ENCODE data around the gene DMD. TPM values are rescaled to one million over a fixed set of nuclear protein-coding genes. Genes with fewer than 3 reads are reported as not detected.

DMD gene
- polyA plus RNA-seq, 3 donors = 8.0 to 13.2 (median 11.5) TPM

DNA sequence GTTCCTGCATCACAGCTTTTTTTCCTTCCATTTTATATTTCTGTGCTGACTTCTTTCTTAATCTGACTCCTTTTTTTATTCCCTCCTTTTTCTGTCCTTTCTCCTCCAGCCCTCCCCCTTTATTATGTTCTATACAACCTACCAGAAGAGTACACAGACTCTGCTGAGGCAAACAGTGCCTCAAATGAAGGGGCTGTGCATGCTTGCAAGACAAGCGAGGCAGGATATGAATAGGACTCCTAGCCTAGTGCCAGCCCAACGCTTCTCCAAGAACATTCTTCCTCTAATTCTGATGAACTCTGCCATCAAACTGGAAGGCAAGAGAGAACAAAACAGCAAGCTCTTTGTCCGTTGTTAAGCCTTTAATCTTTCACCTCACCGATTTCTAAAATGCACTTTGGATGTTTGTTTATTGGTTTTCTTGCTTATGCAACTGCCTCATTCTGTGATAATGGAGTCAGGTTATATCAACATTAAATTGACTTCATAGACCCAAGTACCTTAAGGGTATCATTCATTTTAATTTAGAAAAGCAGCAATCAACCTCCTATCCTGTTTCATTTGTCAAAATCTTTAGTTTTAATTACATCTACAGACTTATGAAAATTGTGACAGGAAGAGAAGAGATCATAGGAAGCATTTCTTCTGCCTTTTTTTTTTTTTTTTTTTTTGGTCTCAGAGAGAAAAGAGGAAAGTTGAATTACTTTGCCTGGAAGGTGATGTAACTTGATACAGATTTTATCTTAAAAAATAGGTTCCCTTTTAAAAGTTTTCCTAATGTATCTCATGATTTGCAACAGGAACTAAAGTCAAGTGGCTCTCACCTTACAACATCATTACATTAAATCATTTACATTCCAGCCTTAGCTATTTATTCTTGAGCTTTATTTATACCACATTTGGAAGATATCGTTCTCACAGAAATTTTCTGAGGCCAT is 1854.8 kb downstream of the DMD start:
- no peak overlapping the region for H3K27ac ChIP-seq (ENCODE audit: low read depth, low read length)
- WGBS, 3 donors = 47 to 81% (median 68%) methylated on average over 5 of the region's 5 CpGs

- H3K27ac ChIP-seq (ENCODE audit: low read depth, low read length) = no peak overlapping the region
- WGBS, 3 donors = 53 to 77% (median 69%) methylated on average over 6 of the region's 6 CpGs
These were observed 1856.0 kb downstream of the DMD start for GRCh38 chrX:31355206-31355955.

DNA sequence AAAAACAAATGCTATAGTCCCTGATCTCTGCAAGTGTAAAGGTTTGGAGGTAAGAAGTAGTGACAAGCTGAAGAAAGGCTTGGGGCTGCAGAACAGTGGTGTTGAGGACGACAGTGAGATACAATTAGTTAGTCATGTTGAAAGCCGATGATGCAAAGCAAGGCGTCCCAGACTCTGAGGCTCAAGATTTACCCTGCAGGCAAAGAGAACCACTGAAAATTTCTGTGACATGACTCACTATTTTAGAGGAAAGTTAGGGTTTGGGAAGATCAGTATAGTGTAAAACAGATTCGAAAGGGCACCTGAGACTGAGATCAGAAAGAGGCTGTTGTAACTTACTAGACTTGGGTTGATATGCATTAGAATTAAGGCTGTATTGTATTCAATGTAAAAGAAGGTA is 1858.3 kb downstream of the DMD start:
- H3K27ac ChIP-seq (ENCODE audit: low read depth, low read length) = no peak overlapping the region
- 73 to 85% (median 84%) methylated on average over 4 of the region's 4 CpGs for WGBS, 3 donors

DNA sequence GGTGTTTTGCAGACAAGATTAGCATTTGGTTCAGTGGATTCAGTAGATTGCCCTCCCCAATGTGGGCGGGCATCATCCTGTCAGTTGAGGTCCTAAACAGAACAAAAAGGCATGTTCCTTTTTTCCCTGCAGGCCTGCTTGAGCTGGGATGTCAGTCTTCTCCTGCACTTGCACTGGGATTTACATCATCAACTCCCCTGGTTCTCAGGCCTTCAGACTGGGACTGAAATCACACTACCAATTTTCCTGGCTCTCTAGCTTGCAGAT is 1860.6 kb downstream of the DMD start:
- H3K27ac ChIP-seq (ENCODE audit: low read depth, low read length) = no peak overlapping the region
- WGBS, 3 donors = 76 to 100% (median 89%) methylated on average over 1 of the region's 1 CpG

GRCh38 chrX:31349515-31349914 is 1861.8 kb downstream of the DMD start:
- no peak overlapping the region for H3K27ac ChIP-seq (ENCODE audit: low read depth, low read length)
- 86 to 89% (median 88%) methylated on average over 4 of the region's 4 CpGs for WGBS, 3 donors

- 54 to 72% (median 56%) methylated on average over 4 of the region's 4 CpGs for WGBS, 3 donors
- H3K27ac ChIP-seq (ENCODE audit: low read depth, low read length) = no peak overlapping the region
These were observed 1870.8 kb downstream of the DMD start for GRCh38 chrX:31340587-31340986.

DNA sequence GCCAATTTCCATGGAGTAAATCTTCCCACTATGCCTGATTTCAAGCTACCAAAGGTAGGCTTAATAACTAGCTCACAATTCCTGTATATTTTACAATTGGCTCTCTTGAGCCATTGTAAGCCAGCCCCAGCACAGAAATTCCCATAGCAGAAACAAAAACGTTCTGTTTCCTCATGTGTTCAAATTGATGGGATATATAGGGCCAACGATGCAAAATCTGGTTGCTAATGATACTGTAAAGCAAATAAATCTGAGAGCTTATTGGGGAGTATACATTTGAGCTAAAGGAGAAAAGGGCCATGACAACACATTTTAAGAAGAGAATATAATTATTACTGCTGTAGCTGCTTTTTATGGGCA is 1872.4 kb downstream of the DMD start:
- 38 to 63% (median 50%) methylated on average over 2 of the region's 2 CpGs for WGBS, 3 donors
- no peak overlapping the region for H3K27ac ChIP-seq (ENCODE audit: low read depth, low read length)

DNA sequence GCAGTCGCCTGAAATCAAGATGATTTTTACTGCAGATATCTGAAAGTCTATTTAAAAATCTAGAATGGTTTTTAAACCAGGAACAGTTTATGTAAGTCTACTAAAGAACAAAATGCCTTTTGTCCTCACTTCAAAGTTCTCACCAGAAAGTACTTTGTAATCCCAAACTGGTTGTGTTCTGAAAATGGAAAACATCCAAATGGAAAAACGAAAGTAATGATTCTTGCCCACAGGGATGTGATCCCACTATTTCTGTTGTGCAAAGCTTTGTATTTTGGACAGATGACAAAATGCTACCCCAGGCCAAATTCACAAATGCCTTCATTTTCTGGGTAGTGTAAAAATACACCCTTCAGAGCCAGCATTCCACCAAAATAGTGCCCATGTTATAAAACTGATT is 1874.0 kb downstream of the DMD start:
- WGBS, 3 donors = 66 to 74% (median 67%) methylated on average over 2 of the region's 2 CpGs
- no peak overlapping the region for H3K27ac ChIP-seq (ENCODE audit: low read depth, low read length)

- H3K27ac ChIP-seq (ENCODE audit: low read depth, low read length) = no peak overlapping the region
- 71 to 84% (median 77%) methylated on average over 2 of the region's 2 CpGs for whole genome bisulfite sequencing, 3 donors
These were observed 1874.9 kb downstream of the DMD start for GRCh38 chrX:31336419-31336818.

DNA sequence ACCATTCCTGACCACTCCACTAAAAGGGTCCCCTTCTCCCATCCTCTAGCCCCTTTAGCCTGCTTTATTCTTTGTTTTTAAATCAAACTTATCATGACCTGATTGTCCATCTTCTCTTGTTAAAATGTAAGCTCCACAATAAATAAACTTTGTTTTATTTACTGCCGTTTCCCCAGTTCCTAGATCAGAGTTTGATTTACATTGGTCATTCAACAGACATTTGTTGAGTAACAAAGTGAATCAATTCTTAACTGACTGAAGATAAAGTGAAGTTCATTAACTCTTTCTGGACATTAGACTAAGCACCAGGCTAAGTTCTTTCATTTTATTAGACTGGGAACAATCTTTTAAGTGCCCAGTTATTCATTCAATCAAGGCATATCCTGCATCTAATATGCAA is 1876.4 kb downstream of the DMD start:
- H3K27ac ChIP-seq (ENCODE audit: low read depth, low read length) = no peak overlapping the region

DNA sequence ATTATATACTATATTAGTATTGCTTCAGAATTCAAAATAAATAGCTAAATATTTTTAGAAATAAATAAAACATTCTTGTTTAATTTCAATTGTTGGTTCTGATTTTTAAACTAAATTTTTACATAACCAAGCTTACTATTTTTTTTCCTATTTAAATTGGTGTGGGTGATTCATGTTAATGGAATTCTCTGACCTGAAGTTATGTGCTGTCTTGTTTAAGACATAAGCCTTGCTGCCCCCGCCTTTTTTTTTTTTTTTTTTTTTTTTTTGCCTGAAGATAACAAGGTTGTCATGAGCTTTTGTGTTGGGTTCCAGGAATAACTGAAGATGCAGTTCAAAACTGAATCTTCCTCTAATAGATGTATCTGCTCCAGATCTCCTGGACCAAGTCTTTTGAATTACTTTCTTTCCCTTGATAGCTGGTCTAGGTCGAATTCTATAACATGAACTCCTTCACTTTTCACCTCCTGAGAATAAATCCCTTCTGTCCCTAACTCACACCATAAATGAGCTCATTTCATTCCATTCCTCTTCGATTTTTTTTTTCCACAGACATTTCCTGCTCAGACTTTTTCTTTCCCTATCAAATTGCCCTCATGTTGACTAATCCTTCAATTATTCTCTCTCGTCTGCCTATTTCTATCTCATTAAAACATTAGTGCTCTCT is 1878.1 kb downstream of the DMD start:
- no peak overlapping the region for H3K27ac ChIP-seq (ENCODE audit: low read depth, low read length)
- 48 to 56% (median 56%) methylated on average over 4 of the region's 4 CpGs for WGBS, 3 donors

More for the DNA sequence above, 1876.4 kb downstream of the DMD start:
- 37 to 89% (median 81%) methylated on average over 1 of the region's 1 CpG for WGBS, 3 donors

DNA sequence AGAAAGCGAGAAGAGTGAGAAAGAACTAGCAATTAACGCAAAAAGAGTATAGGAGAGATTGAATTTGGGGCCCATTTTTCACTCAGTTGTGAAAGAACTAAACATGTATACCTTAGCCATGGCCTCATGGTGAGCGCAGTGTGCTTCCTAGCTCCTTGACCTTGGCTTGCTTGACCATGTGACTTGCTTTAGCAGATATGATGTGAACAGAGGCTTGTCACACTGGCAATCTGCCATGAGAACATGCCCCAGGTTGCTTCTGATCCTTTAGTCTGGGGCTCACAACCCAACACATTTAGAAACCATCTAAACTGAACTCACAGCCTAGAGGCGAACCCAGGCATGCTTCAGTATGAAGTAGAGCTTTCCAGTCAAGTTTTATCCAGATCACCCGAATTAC is 1879.4 kb downstream of the DMD start:
- 70 to 89% (median 87%) methylated on average over 5 of the region's 5 CpGs for WGBS, 3 donors
- no peak overlapping the region for H3K27ac ChIP-seq (ENCODE audit: low read depth, low read length)

DNA sequence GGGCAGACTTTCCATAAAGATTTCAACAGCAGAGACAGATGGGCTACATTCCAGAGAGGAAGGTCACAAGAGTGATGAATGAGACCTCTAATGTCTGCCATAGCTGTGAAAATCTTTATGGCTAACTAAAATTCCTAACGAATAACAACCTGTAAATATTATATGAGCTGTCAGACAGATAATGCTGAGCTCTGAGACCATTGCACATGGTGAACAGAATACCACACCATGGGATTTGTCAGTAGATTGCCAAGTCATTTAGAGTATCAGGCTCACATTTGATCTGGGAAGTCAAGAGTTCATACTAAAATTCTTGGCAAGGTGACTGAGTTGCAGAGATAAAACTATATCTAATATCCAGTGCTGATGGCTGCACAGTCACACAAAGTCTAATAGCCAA is 1880.3 kb downstream of the DMD start:
- H3K27ac ChIP-seq (ENCODE audit: low read depth, low read length) = no peak overlapping the region
- 31 to 63% (median 35%) methylated on average over 1 of the region's 1 CpG for WGBS, 3 donors

DNA sequence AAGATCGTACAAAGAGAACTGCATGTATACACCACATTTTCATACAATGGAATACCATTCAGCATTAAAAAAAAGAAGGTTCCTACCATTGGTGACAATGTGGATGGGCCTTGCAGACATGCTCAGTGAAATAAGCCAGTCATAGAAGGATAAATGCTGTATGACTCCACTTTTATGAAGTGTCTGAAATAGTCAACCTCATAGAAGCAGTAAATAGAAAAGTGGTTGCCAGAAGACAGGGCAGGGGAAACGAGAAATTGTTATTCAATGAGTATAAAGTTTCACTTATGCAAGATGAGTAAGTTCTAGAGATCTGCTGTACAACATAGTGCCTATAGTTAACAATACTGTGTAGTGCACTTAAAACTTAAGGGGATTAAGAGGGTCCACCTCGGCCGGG is 1882.1 kb downstream of the DMD start:
- WGBS, 3 donors = 79 to 88% (median 87%) methylated on average over 3 to 4 of the region's 4 CpGs
- H3K27ac ChIP-seq (ENCODE audit: low read depth, low read length) = no peak overlapping the region

DNA sequence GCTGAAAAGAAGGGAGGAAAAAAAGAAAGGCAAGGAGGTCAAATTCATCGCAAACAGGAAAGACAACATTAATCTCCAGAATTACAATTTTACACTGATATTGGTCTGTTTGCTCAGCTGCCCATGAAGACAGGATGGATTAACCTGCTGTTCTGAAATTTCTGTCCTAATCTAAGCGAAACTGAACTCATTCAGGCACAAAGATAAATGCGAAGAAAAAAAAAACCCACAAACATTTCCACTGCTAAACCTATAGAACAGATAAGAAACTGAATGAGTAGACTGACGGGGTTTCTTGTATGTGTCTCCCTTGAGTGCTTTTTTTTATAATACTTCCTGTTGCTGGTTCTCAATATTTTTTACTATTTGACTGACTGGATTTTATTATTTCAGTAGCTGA is 1887.7 kb downstream of the DMD start:
- no peak overlapping the region for H3K27ac ChIP-seq (ENCODE audit: low read depth, low read length)
- WGBS, 3 donors = 34 to 60% (median 57%) methylated on average over 4 of the region's 4 CpGs

- H3K27ac ChIP-seq (ENCODE audit: low read depth, low read length) = no peak overlapping the region
- 67 to 79% (median 78%) methylated on average over 1 of the region's 1 CpG for WGBS, 3 donors
These were observed 1890.6 kb downstream of the DMD start for GRCh38 chrX:31320740-31321139.

GRCh38 chrX:31319586-31319985 is 1891.8 kb downstream of the DMD start:
- H3K27ac ChIP-seq (ENCODE audit: low read depth, low read length) = no peak overlapping the region

GRCh38 chrX:31318866-31319265 is 1892.5 kb downstream of the DMD start:
- H3K27ac ChIP-seq (ENCODE audit: low read depth, low read length) = no peak overlapping the region
- 66 to 80% (median 70%) methylated on average over 4 of the region's 4 CpGs for WGBS, 3 donors

More at GRCh38 chrX:31319586-31319985, 1891.8 kb downstream of the DMD start:
- WGBS, 3 donors = 48 to 76% (median 72%) methylated on average over 2 of the region's 2 CpGs

DNA sequence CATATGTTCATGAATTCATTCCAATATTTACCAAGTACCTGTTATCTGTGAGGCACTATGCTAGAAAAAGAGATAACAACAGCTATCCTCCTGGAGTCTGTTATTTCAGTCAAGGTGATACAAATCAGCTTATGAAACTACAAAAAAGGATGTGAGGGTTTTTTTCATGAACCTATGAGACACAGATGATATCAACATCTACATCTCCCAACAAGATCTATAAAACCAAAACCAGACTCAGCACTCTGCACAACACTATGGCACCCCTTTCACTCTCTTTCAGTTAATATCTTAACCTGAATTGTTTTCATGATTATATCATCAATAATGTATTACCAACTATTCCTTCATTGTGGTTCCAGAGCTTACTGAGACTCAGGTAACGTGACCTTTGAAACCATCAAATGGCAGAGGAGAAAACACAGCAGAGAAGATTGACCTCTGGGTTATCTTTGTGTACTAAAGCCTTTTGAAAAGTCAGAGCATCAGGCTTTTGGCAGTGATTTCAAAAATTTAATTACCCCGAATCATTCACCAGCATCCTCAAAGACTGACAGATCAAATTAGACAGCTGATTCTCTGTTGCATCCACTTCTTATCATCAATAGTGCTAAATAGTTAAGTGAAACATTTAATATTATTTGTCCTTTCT is 1894.9 kb downstream of the DMD start:
- 59 to 92% (median 64%) methylated on average over 2 of the region's 2 CpGs for WGBS, 3 donors

More for the DNA sequence above, 1894.9 kb downstream of the DMD start:
- no peak overlapping the region for H3K27ac ChIP-seq (ENCODE audit: low read depth, low read length)
